Astrocyte of the spinal cord (primary cell): ENCODE results near the gene OR2A12.

ENCODE experiments used
- DNase-seq: peaks from one replicate; pipeline ENCODE4 v3.0.0; 2011; ENCODE audit warnings: low read depth, low spot score
- H3K4me3 ChIP-seq: 2 replicates; pipeline ENCODE4 v1.5.1; 2011; ENCODE audit warnings: low read depth, mild to moderate bottlenecking, low read length, moderate library complexity
- in situ Hi-C: cut with HindIII; loops from 2 replicates; pipeline ENCODE4 v1.10.0; 2017; ENCODE audit warnings: low sequenced_read_pairs
- TF ChIP-seq, protein P1 (sequence below): IDR thresholded peaks from 2 replicates; pipeline ENCODE4 v1.5.1; 2012; ENCODE audit warnings: low read depth, mild to moderate bottlenecking, low read length, inconsistent platforms

OR2A12 gene

DNA sequence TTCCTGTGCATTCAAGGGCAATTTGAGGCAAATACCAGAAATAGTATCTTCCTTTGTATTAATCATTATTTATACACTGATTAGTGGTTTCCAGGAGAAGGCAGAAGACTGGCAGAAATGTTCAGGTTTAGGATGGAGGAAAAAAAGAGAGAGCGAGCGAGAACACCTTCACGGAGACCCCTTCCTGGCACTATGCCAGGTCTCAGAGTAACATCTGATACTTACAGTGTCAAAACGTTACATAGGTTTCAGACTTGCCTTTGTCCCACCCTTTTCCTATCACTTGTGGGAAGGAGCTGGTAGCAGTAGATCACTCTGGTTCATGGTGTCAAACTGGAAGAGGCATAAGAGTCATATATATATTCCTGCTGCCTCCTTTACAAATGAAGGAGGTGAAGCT lies 652 bp downstream of the OR2A12 start:
- no peak overlapping the region for H3K4me3 ChIP-seq
- TF ChIP-seq, protein P1, sequence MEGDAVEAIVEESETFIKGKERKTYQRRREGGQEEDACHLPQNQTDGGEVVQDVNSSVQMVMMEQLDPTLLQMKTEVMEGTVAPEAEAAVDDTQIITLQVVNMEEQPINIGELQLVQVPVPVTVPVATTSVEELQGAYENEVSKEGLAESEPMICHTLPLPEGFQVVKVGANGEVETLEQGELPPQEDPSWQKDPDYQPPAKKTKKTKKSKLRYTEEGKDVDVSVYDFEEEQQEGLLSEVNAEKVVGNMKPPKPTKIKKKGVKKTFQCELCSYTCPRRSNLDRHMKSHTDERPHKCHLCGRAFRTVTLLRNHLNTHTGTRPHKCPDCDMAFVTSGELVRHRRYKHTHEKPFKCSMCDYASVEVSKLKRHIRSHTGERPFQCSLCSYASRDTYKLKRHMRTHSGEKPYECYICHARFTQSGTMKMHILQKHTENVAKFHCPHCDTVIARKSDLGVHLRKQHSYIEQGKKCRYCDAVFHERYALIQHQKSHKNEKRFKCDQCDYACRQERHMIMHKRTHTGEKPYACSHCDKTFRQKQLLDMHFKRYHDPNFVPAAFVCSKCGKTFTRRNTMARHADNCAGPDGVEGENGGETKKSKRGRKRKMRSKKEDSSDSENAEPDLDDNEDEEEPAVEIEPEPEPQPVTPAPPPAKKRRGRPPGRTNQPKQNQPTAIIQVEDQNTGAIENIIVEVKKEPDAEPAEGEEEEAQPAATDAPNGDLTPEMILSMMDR, result no peak
- in situ Hi-C loops, result no loop called here
- no peak for DNase-seq

- in situ Hi-C loops, result no loop called here
- H3K4me3 ChIP-seq, result no peak overlapping the region
- TF ChIP-seq, protein P1, result no peak
- DNase-seq, result no peak
These were observed 1.2 kb downstream of the OR2A12 start for GRCh38 chr7:144087230-144087629.

- H3K4me3 ChIP-seq, result no peak overlapping the region
- TF ChIP-seq, protein P1, result no peak
- no peak for DNase-seq
- in situ Hi-C loops, result no loop called here
These were observed 4.6 kb downstream of the OR2A12 start for GRCh38 chr7:144090667-144091066.

- TF ChIP-seq, protein P1, result no peak
- H3K4me3 ChIP-seq, result no peak overlapping the region
- in situ Hi-C loops, result no loop called here
- no peak for DNase-seq
These were observed 12.7 kb downstream of the OR2A12 start for GRCh38 chr7:144098776-144099175.

- TF ChIP-seq, protein P1, result no peak
- in situ Hi-C loops, result no loop called here
- no peak for DNase-seq
- no peak overlapping the region for H3K4me3 ChIP-seq
These were observed 14.5 kb downstream of the OR2A12 start for GRCh38 chr7:144100607-144101006.

- TF ChIP-seq, protein P1, result no peak
- no peak overlapping the region for H3K4me3 ChIP-seq
- in situ Hi-C loops, result no loop called here
- no peak for DNase-seq
These were observed 16.0 kb downstream of the OR2A12 start for GRCh38 chr7:144102041-144102440.

GRCh38 chr7:144105211-144105610 lies 19.1 kb downstream of the OR2A12 start:
- H3K4me3 ChIP-seq, result no peak overlapping the region
- TF ChIP-seq, protein P1, result no peak
- DNase-seq, result no peak
- in situ Hi-C loops, result no loop called here
